WERI-Rb-1 (cell line): Measurements from ENCODE around the gene LGI4.

Experiments used
- DNase-seq: peaks from one replicate; pipeline ENCODE4 v3.0.0-alpha.2; 2020
- H3K27ac ChIP-seq: fragments of 250-450 bp; sonication (Bioruptor Pico); 2 replicates; pipeline ENCODE4 v1.5.1; 2020; ENCODE audit warnings: mild to moderate bottlenecking, moderate library complexity
- H3K27me3 ChIP-seq: fragments of 250-450 bp; sonication (Bioruptor Pico); 2 replicates; pipeline ENCODE4 v1.5.1; 2021; ENCODE audit warnings: mild to moderate bottlenecking, low read depth, moderate library complexity; ENCODE audit not compliant: insufficient read depth, severe bottlenecking
- H3K36me3 ChIP-seq: fragments of 250-450 bp; sonication (Bioruptor Pico); 2 replicates; pipeline ENCODE4 v1.5.1; 2020; ENCODE audit warnings: mild to moderate bottlenecking, moderate library complexity
- H3K4me3 ChIP-seq: 2 replicates; pipeline ENCODE4 v1.5.1; 2011; ENCODE audit warnings: low read depth, mild to moderate bottlenecking, control low read depth, low read length
- H3K9me3 ChIP-seq: fragments of 250-450 bp; sonication (Bioruptor Pico); 2 replicates; pipeline ENCODE4 v1.5.1; 2021; ENCODE audit warnings: mild to moderate bottlenecking, moderate library complexity; ENCODE audit not compliant: severe bottlenecking
- TF ChIP-seq, protein P1 (sequence below): IDR thresholded peaks from 2 replicates; pipeline ENCODE4 v1.5.1; 2011; ENCODE audit warnings: low read depth, mild to moderate bottlenecking, control low read depth, inconsistent platforms, low read length

LGI4 gene

DNA sequence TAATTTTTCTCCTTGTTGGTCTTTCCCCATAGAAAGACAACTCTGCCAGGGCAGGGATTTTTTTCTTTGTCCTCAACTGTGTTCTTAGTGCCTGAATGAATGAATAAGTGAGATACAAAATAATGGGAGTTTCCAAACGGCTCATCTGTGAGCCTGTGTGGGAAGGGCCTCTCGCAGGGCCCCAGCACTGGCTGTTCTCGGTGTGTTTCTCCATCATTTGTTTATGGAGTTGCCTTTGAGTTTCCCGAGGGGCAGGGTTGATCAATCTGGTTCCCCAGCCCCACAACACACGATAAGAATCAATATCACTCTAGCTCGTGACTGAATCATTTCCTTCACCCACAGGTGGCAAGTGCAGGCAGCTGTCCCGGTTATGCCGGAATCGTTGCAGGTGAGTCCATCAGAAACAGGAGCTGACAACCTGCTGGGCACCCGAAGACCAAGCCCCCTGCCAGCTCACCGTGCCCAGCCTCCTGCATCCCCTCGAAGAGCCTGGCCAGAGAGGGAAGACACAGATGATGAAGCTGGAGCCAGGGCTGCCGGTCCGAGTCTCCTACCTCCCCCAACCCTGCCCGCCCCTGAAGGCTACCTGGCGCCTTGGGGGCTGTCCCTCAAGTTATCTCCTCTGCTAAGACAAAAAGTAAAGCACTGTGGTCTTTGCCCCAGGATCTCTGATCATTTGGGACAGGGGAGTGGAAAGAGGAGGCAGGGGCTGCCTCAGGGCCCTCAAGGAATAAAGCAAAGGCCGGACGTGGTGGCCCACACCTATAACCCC lies 34.5 kb upstream of the LGI4 start:
- TF ChIP-seq, protein P1, sequence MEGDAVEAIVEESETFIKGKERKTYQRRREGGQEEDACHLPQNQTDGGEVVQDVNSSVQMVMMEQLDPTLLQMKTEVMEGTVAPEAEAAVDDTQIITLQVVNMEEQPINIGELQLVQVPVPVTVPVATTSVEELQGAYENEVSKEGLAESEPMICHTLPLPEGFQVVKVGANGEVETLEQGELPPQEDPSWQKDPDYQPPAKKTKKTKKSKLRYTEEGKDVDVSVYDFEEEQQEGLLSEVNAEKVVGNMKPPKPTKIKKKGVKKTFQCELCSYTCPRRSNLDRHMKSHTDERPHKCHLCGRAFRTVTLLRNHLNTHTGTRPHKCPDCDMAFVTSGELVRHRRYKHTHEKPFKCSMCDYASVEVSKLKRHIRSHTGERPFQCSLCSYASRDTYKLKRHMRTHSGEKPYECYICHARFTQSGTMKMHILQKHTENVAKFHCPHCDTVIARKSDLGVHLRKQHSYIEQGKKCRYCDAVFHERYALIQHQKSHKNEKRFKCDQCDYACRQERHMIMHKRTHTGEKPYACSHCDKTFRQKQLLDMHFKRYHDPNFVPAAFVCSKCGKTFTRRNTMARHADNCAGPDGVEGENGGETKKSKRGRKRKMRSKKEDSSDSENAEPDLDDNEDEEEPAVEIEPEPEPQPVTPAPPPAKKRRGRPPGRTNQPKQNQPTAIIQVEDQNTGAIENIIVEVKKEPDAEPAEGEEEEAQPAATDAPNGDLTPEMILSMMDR = no peak
- no peak overlapping the region for H3K27ac ChIP-seq
- no peak for DNase-seq
- H3K4me3 ChIP-seq = no peak overlapping the region
- no peaks in the 10 kb centered on the region for H3K27me3 ChIP-seq
- H3K36me3 ChIP-seq = peaks cover 23% of the 10 kb centered on the region
- peaks cover 12% of the 10 kb centered on the region for H3K9me3 ChIP-seq

DNA sequence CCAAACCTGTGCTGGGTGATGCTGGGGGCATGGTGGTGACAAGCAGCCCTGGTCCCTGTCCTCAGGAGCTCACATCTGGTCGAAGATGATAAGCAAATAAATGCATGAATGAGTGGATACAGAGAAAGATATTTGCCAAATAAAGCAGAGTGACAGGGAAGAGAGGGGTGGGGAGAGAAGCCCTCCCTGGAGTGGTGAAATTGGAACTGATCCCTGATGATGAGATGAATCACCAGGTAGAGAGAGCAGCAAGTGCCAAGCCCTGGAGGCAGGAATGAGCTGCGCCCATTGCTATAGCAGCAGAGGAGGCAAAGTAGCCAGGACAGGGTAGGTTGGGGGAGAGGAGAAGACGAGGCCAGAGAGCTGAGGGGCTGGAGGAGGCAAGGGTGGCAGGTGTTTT lies 33.3 kb upstream of the LGI4 start:
- TF ChIP-seq, protein P1 = no peak
- Histone ChIP-seq H3K9me3 (peaks cover 12% of the 10 kb centered on the region), H3K27ac (no peak overlapping the region), H3K4me3 (no peak overlapping the region), H3K36me3 (peaks cover 27% of the 10 kb centered on the region), H3K27me3 (no peaks in the 10 kb centered on the region)
- no peak for DNase-seq

DNA sequence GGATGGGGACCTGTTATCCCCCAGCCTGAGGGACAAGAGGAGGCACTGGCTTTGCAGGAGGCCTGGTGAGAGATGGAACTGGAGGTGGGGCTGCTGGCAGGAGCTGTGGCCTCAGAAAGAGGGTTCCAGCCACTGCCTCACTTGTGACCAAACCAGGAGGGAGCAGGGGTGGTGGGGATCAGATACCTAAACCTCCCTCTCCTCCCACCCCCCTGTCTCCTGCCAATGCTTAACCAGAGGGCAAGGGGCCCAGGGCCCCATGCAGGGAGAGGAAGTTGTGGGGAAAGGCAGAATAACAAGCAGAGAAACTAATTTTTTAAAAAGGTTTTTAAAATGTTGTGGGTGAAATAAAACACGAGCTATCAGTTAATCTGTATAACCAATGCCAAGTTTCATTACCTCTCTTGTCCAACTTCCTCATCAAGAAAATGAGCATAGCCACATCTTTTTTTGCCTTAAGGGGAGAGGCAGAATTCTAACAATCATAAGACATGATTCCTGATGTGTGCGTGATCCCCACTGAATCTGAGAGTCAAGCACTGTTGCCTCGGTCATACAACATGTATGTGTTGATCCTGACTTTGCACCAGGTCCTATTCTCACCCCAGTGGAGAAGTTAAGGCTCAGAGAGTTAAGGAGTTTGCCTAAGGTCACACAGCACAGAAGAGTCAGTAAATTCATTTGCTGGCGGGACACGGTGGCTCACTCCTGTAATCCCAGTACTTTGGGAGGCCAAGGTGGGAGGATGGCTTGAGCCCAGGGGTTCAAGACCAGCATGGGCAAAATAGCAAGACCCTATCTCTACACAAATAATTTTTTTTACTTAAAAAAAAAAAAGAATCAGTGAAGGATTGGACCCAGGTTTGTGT lies 32.6 kb upstream of the LGI4 start:
- H3K9me3 ChIP-seq = peaks cover 12% of the 10 kb centered on the region
- H3K27me3 ChIP-seq = no peaks in the 10 kb centered on the region
- H3K36me3 ChIP-seq = peaks cover 33% of the 10 kb centered on the region
- H3K4me3 ChIP-seq = no peak overlapping the region
- TF ChIP-seq, protein P1 = no peak
- no peak for DNase-seq
- H3K27ac ChIP-seq = no peak overlapping the region

- TF ChIP-seq, protein P1 = no peak
- Histone ChIP-seq H3K4me3 (no peak overlapping the region), H3K9me3 (peaks cover 12% of the 10 kb centered on the region), H3K27me3 (no peaks in the 10 kb centered on the region), H3K36me3 (peaks cover 36% of the 10 kb centered on the region), H3K27ac (no peak overlapping the region)
- no peak for DNase-seq
Observed at GRCh38 chr19:35166100-35167063, 31.5 kb upstream of the LGI4 start.

GRCh38 chr19:35165200-35166058 lies 30.6 kb upstream of the LGI4 start:
- H3K9me3 ChIP-seq = peaks cover 12% of the 10 kb centered on the region
- peaks cover 38% of the 10 kb centered on the region for H3K36me3 ChIP-seq

More at GRCh38 chr19:35165200-35166058, 30.6 kb upstream of the LGI4 start:
- Histone ChIP-seq H3K27ac (no peak overlapping the region), H3K4me3 (no peak overlapping the region), H3K27me3 (no peaks in the 10 kb centered on the region)
- no peak for DNase-seq
- TF ChIP-seq, protein P1 = no peak
